ENCODE data around the gene GORASP1. TPM values are rescaled to one million over a fixed set of nuclear protein-coding genes. Genes with fewer than 3 reads are reported as not detected.

GORASP1 gene
- total and polyA plus RNA-seq, 4 donors: 11.8 to 39.4 (median 19.3) TPM

GRCh38 chr3:39082666-39083313 lies 24.6 kb downstream of the GORASP1 start (continued):
- TF ChIP-seq, protein P1, sequence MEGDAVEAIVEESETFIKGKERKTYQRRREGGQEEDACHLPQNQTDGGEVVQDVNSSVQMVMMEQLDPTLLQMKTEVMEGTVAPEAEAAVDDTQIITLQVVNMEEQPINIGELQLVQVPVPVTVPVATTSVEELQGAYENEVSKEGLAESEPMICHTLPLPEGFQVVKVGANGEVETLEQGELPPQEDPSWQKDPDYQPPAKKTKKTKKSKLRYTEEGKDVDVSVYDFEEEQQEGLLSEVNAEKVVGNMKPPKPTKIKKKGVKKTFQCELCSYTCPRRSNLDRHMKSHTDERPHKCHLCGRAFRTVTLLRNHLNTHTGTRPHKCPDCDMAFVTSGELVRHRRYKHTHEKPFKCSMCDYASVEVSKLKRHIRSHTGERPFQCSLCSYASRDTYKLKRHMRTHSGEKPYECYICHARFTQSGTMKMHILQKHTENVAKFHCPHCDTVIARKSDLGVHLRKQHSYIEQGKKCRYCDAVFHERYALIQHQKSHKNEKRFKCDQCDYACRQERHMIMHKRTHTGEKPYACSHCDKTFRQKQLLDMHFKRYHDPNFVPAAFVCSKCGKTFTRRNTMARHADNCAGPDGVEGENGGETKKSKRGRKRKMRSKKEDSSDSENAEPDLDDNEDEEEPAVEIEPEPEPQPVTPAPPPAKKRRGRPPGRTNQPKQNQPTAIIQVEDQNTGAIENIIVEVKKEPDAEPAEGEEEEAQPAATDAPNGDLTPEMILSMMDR (IDR thresholded peaks at IDR 0.05; ENCODE audit: low read depth, low read length, missing input control): no peak
- TF ChIP-seq FOXA2 (IDR thresholded peaks at IDR 0.05): no peak

- TF ChIP-seq YY1 (IDR thresholded peaks at IDR 0.05) (no peak), GABPA (IDR thresholded peaks at IDR 0.05 in 1 of 2, conservative IDR thresholded peaks at IDR 0.05 in 1 of 2) (no peak), FOXA1 (IDR thresholded peaks at IDR 0.05) (no peak), TAF1 (conservative IDR thresholded peaks at IDR 0.05) (no peak), HNF4G (IDR thresholded peaks at IDR 0.05) (no peak), RXRA (IDR thresholded peaks at IDR 0.05) (no peak), FOXA2 (IDR thresholded peaks at IDR 0.05) (no peak), EGR1 (IDR thresholded peaks at IDR 0.05; ENCODE audit: low read depth in 2 of 2) (no peak), RAD21 (IDR thresholded peaks at IDR 0.05) (no peak), HNF4A (conservative IDR thresholded peaks at IDR 0.05) (no peak), JUND (IDR thresholded peaks at IDR 0.05) (no peak)
- TF ChIP-seq, protein P2, sequence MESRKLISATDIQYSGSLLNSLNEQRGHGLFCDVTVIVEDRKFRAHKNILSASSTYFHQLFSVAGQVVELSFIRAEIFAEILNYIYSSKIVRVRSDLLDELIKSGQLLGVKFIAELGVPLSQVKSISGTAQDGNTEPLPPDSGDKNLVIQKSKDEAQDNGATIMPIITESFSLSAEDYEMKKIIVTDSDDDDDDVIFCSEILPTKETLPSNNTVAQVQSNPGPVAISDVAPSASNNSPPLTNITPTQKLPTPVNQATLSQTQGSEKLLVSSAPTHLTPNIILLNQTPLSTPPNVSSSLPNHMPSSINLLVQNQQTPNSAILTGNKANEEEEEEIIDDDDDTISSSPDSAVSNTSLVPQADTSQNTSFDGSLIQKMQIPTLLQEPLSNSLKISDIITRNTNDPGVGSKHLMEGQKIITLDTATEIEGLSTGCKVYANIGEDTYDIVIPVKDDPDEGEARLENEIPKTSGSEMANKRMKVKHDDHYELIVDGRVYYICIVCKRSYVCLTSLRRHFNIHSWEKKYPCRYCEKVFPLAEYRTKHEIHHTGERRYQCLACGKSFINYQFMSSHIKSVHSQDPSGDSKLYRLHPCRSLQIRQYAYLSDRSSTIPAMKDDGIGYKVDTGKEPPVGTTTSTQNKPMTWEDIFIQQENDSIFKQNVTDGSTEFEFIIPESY (IDR thresholded peaks at IDR 0.05): no peak
- TF ChIP-seq, protein P1 (IDR thresholded peaks at IDR 0.05; ENCODE audit: low read depth, low read length, missing input control): no peak
- Histone ChIP-seq H3K4me1 (ENCODE audit: control insufficient read depth in 4 of 4, insufficient read depth in 4 of 4, low read length in 3 of 4) (no peaks in the 10 kb centered on the region), H3K27ac (ENCODE audit: low read depth in 1 of 2, low read length in 2 of 2) (no peak overlapping the region), H3K27me3 (ENCODE audit: control insufficient read depth in 4 of 4, insufficient read depth in 4 of 4, low read length in 3 of 4) (no peaks in the 10 kb centered on the region), H3K9me3 (ENCODE audit: control insufficient read depth in 4 of 4, low read length in 3 of 4) (no peaks in the 10 kb centered on the region), H3K9ac (ENCODE audit: low read depth in 1 of 2, low read length in 2 of 2) (no peak overlapping the region), H3K36me3 (ENCODE audit: control insufficient read depth in 4 of 4, insufficient read depth in 3 of 4, low read depth in 1 of 4, low read length in 3 of 4) (peaks cover 10 to 36% (median 30%) of the 10 kb centered on the region in 4 donors), H3K4me3 (ENCODE audit: low read depth in 1 of 3, low read length in 3 of 3) (no peak overlapping the region)
- no peak for DNase-seq (ENCODE audit: low spot score)
Measured at GRCh38 chr3:39080026-39080425, 27.4 kb downstream of the GORASP1 start.

DNA sequence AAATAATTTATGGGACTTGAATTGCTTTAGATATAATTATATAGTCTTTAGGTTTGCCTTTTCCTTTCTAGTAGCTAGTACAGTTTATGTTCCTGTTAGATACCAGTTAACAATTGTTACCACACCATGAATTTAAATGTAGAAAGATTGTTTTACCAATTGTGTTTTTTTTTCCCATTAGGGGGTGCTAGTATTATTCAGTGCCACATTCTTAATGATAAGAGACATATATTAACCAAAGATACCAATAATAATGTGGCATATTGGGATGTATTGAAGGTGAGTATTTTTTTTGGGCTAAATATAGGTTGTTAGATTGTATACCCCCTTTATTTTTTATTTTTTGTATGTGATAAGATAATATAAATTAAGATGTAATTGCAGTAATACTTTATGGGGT lies 27.9 kb downstream of the GORASP1 start:
- H3K9ac ChIP-seq (ENCODE audit: low read depth in 1 of 2, low read length in 2 of 2): no peak overlapping the region
- no peak overlapping the region for H3K4me3 ChIP-seq (ENCODE audit: low read depth in 1 of 3, low read length in 3 of 3)
- H3K27me3 ChIP-seq (ENCODE audit: control insufficient read depth in 4 of 4, insufficient read depth in 4 of 4, low read length in 3 of 4): no peaks in the 10 kb centered on the region
- H3K27ac ChIP-seq (ENCODE audit: low read depth in 1 of 2, low read length in 2 of 2): no peak overlapping the region
- peaks cover 10 to 40% (median 33%) of the 10 kb centered on the region in 4 donors for H3K36me3 ChIP-seq (ENCODE audit: control insufficient read depth in 4 of 4, insufficient read depth in 3 of 4, low read depth in 1 of 4, low read length in 3 of 4)
- DNase-seq (ENCODE audit: low spot score): no peak
- H3K9me3 ChIP-seq (ENCODE audit: control insufficient read depth in 4 of 4, low read length in 3 of 4): no peaks in the 10 kb centered on the region
- H3K4me1 ChIP-seq (ENCODE audit: control insufficient read depth in 4 of 4, insufficient read depth in 4 of 4, low read length in 3 of 4): no peaks in the 10 kb centered on the region
- TF ChIP-seq FOXA1 (IDR thresholded peaks at IDR 0.05) (no peak), TAF1 (conservative IDR thresholded peaks at IDR 0.05) (no peak), SP1 (IDR thresholded peaks at IDR 0.05) (no peak), YY1 (IDR thresholded peaks at IDR 0.05) (no peak), EGR1 (IDR thresholded peaks at IDR 0.05; ENCODE audit: low read depth in 2 of 2) (no peak), NR2F2 (IDR thresholded peaks at IDR 0.05) (no peak)
- TF ChIP-seq, protein P2 (IDR thresholded peaks at IDR 0.05): no peak
- TF ChIP-seq, protein P3, sequence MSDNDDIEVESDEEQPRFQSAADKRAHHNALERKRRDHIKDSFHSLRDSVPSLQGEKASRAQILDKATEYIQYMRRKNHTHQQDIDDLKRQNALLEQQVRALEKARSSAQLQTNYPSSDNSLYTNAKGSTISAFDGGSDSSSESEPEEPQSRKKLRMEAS (IDR thresholded peaks at IDR 0.05): no peak
- TF ChIP-seq, protein P1 (IDR thresholded peaks at IDR 0.05; ENCODE audit: low read depth, low read length, missing input control): no peak
